ENCODE measurements around the gene PLA2G6. TPM values are rescaled to one million over a fixed set of nuclear protein-coding genes. Genes with fewer than 3 reads are reported as not detected.

The PLA2G6 gene
- total RNA-seq, 1 donor from 2014 or later: 16.3 TPM

- Mint-ChIP-seq H3K27ac (ENCODE audit: unreplicated experiment) (no peak overlapping the region), H3K27me3 (ENCODE audit: low read depth) (no peaks in the 10 kb centered on the region), H3K9me3 (ENCODE audit: low read depth) (no peaks in the 10 kb centered on the region), H3K4me3 (ENCODE audit: unreplicated experiment) (no peak overlapping the region), H3K4me1 (ENCODE audit: low read depth) (no peaks in the 10 kb centered on the region), H3K36me3 (ENCODE audit: low read depth) (peaks cover 3% of the 10 kb centered on the region)
- no peak for DNase-seq (ENCODE audit: low spot score)
- TF ChIP-seq CTCF (IDR thresholded peaks at IDR 0.05): no peak
Observed at GRCh38 chr22:38077595-38077994, 104.0 kb downstream of the PLA2G6 start.

- Mint-ChIP-seq H3K27me3 (ENCODE audit: low read depth) (no peaks in the 10 kb centered on the region), H3K36me3 (ENCODE audit: low read depth) (peaks cover 6% of the 10 kb centered on the region), H3K4me3 (ENCODE audit: unreplicated experiment) (no peak overlapping the region), H3K27ac (ENCODE audit: unreplicated experiment) (no peak overlapping the region), H3K9me3 (ENCODE audit: low read depth) (no peaks in the 10 kb centered on the region), H3K4me1 (ENCODE audit: low read depth) (no peaks in the 10 kb centered on the region)
- DNase-seq (ENCODE audit: low spot score): no peak
- TF ChIP-seq CTCF (IDR thresholded peaks at IDR 0.05): no peak
Observed at GRCh38 chr22:38077096-38077495, 104.5 kb downstream of the PLA2G6 start.

- Mint-ChIP-seq H3K27ac (ENCODE audit: unreplicated experiment) (no peak overlapping the region), H3K4me3 (ENCODE audit: unreplicated experiment) (no peak overlapping the region), H3K27me3 (ENCODE audit: low read depth) (no peaks in the 10 kb centered on the region), H3K36me3 (ENCODE audit: low read depth) (peaks cover 6% of the 10 kb centered on the region), H3K9me3 (ENCODE audit: low read depth) (no peaks in the 10 kb centered on the region), H3K4me1 (ENCODE audit: low read depth) (no peaks in the 10 kb centered on the region)
- no peak for TF ChIP-seq CTCF (IDR thresholded peaks at IDR 0.05)
- DNase-seq (ENCODE audit: low spot score): no peak
Observed at GRCh38 chr22:38075961-38076360, 105.7 kb downstream of the PLA2G6 start.

GRCh38 chr22:38075105-38075825 is 106.4 kb downstream of the PLA2G6 start:
- H3K36me3 Mint-ChIP-seq (ENCODE audit: low read depth): peaks cover 6% of the 10 kb centered on the region

More at GRCh38 chr22:38075105-38075825, 106.4 kb downstream of the PLA2G6 start:
- peaks cover 5% of the 10 kb centered on the region for H3K4me1 Mint-ChIP-seq (ENCODE audit: low read depth)
- no peaks in the 10 kb centered on the region for H3K9me3 Mint-ChIP-seq (ENCODE audit: low read depth)
- H3K27ac Mint-ChIP-seq (ENCODE audit: unreplicated experiment): no peak overlapping the region
- no peak overlapping the region for H3K4me3 Mint-ChIP-seq (ENCODE audit: unreplicated experiment)
- H3K27me3 Mint-ChIP-seq (ENCODE audit: low read depth): no peaks in the 10 kb centered on the region
- TF ChIP-seq CTCF (IDR thresholded peaks at IDR 0.05): no peak
- no peak for DNase-seq (ENCODE audit: low spot score)

All from chondrocyte (in vitro differentiated cells).